T-helper 2 cell treated with Interferon-gamma antibody and Interleukin-4, amounts not matched to agents 5 μg/mL and 100 μg/mL, for 36 hours (primary cell): ENCODE measurements around the gene SEC14L3.

Source experiments
- DNase-seq: peaks from one replicate; pipeline ENCODE4 v3.0.0; 2021; ENCODE audit warnings: low spot score
- H3K27ac Mint-ChIP-seq: one replicate; pipeline ENCODE4 v1.8.0; 2021; ENCODE audit warnings: mild to moderate bottlenecking, mixed read lengths
- H3K27me3 Mint-ChIP-seq: one replicate; pipeline ENCODE4 v1.8.0; 2021; ENCODE audit warnings: low read depth, mixed read lengths
- H3K36me3 Mint-ChIP-seq: one replicate; pipeline ENCODE4 v1.8.0; 2021; ENCODE audit warnings: low read depth, mixed read lengths
- H3K4me1 Mint-ChIP-seq: one replicate; pipeline ENCODE4 v1.8.0; 2021; ENCODE audit warnings: low read depth, mixed read lengths
- H3K4me3 Mint-ChIP-seq: one replicate; pipeline ENCODE4 v1.8.0; 2022; ENCODE audit warnings: mild to moderate bottlenecking, moderate library complexity, mixed read lengths
- H3K9me3 Mint-ChIP-seq: one replicate; pipeline ENCODE4 v1.8.0; 2021; ENCODE audit warnings: mixed read lengths

SEC14L3 gene

GRCh38 chr22:30497466-30498150 lies 25.8 kb upstream of the SEC14L3 start:
- no peak overlapping the region for H3K27ac Mint-ChIP-seq
- peaks cover 5% of the 10 kb centered on the region for H3K27me3 Mint-ChIP-seq
- DNase-seq, result no peak
- no peaks in the 10 kb centered on the region for H3K4me1 Mint-ChIP-seq
- no peaks in the 10 kb centered on the region for H3K9me3 Mint-ChIP-seq
- no peak overlapping the region for H3K4me3 Mint-ChIP-seq
- no peaks in the 10 kb centered on the region for H3K36me3 Mint-ChIP-seq

- H3K4me1 Mint-ChIP-seq, result no peaks in the 10 kb centered on the region
- H3K27ac Mint-ChIP-seq, result no peak overlapping the region
- H3K36me3 Mint-ChIP-seq, result no peaks in the 10 kb centered on the region
- H3K27me3 Mint-ChIP-seq, result peaks cover 5% of the 10 kb centered on the region
- H3K9me3 Mint-ChIP-seq, result no peaks in the 10 kb centered on the region
- no peak overlapping the region for H3K4me3 Mint-ChIP-seq
- DNase-seq, result no peak
Observed at GRCh38 chr22:30495041-30495784, 23.4 kb upstream of the SEC14L3 start.

DNA sequence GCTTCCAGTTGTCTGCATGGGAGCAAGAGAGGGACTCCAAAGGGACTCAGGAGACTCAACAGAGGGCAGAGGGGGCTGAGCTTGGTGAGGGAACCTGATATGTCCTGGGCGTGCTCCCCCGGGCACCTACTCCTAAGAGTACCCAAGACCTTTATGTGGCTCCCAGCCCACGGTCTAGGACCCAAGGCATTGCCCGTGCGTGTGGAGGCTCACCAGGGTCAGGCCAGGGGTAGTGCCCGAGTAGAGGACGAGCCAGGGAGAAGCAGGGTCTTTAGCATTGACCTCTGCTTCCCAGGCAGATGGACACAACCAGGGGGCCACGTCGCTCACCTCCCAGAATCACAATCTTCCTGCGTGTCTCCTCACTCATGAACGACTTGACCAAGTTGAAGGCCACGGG lies 20.3 kb upstream of the SEC14L3 start:
- no peaks in the 10 kb centered on the region for H3K27me3 Mint-ChIP-seq
- no peak overlapping the region for H3K27ac Mint-ChIP-seq
- no peaks in the 10 kb centered on the region for H3K36me3 Mint-ChIP-seq
- no peaks in the 10 kb centered on the region for H3K9me3 Mint-ChIP-seq
- H3K4me1 Mint-ChIP-seq, result no peaks in the 10 kb centered on the region
- no peak overlapping the region for H3K4me3 Mint-ChIP-seq
- no peak for DNase-seq

DNA sequence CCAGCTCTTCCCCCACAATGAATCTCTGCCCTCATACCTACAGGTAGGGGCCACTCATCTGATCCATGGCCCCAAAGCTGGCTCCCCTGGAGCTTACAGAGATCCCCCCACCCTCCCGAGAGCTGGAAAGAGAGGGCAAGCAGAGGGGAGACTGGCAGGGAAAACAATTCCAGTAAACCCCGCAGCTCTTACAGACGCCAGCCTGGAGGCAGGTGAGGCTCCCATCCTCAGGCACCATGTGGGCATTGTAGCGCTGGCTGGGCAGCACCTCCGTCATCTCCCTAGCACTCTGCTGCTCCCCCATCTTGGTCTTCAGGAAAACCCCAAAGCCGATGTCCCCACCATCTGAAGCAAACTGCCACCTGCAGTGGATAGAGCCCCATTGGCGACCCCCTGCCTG lies 19.6 kb upstream of the SEC14L3 start:
- Mint-ChIP-seq H3K36me3 (no peaks in the 10 kb centered on the region), H3K27me3 (no peaks in the 10 kb centered on the region), H3K4me1 (no peaks in the 10 kb centered on the region), H3K9me3 (no peaks in the 10 kb centered on the region), H3K27ac (no peak overlapping the region), H3K4me3 (no peak overlapping the region)
- no peak for DNase-seq

GRCh38 chr22:30490399-30490798 lies 18.6 kb upstream of the SEC14L3 start:
- no peak overlapping the region for H3K4me3 Mint-ChIP-seq
- H3K9me3 Mint-ChIP-seq, result no peaks in the 10 kb centered on the region
- H3K4me1 Mint-ChIP-seq, result no peaks in the 10 kb centered on the region
- H3K36me3 Mint-ChIP-seq, result no peaks in the 10 kb centered on the region
- H3K27ac Mint-ChIP-seq, result no peak overlapping the region
- H3K27me3 Mint-ChIP-seq, result no peaks in the 10 kb centered on the region
- no peak for DNase-seq

GRCh38 chr22:30488121-30488520 lies 16.3 kb upstream of the SEC14L3 start:
- no peaks in the 10 kb centered on the region for H3K36me3 Mint-ChIP-seq
- no peaks in the 10 kb centered on the region for H3K9me3 Mint-ChIP-seq
- no peak overlapping the region for H3K27ac Mint-ChIP-seq
- no peaks in the 10 kb centered on the region for H3K4me1 Mint-ChIP-seq
- H3K4me3 Mint-ChIP-seq, result no peak overlapping the region
- peaks cover under 1% of the 10 kb centered on the region for H3K27me3 Mint-ChIP-seq
- DNase-seq, result no peak

- H3K27ac Mint-ChIP-seq, result no peak overlapping the region
- DNase-seq, result no peak
- peaks cover 3% of the 10 kb centered on the region for H3K27me3 Mint-ChIP-seq
- H3K36me3 Mint-ChIP-seq, result no peaks in the 10 kb centered on the region
- no peaks in the 10 kb centered on the region for H3K9me3 Mint-ChIP-seq
- no peaks in the 10 kb centered on the region for H3K4me1 Mint-ChIP-seq
- H3K4me3 Mint-ChIP-seq, result no peak overlapping the region
Observed at GRCh38 chr22:30486661-30487115, 14.9 kb upstream of the SEC14L3 start.

GRCh38 chr22:30486118-30486517 lies 14.3 kb upstream of the SEC14L3 start:
- no peak for DNase-seq
- Mint-ChIP-seq H3K36me3 (no peaks in the 10 kb centered on the region), H3K27me3 (peaks cover 3% of the 10 kb centered on the region), H3K9me3 (no peaks in the 10 kb centered on the region), H3K27ac (no peak overlapping the region), H3K4me3 (no peak overlapping the region), H3K4me1 (no peaks in the 10 kb centered on the region)

- no peak overlapping the region for H3K27ac Mint-ChIP-seq
Observed at GRCh38 chr22:30485362-30485988, 13.7 kb upstream of the SEC14L3 start.

GRCh38 chr22:30483169-30483568 lies 11.4 kb upstream of the SEC14L3 start:
- H3K4me3 Mint-ChIP-seq, result no peak overlapping the region
- H3K36me3 Mint-ChIP-seq, result no peaks in the 10 kb centered on the region
- DNase-seq, result no peak
- no peaks in the 10 kb centered on the region for H3K4me1 Mint-ChIP-seq
- no peak overlapping the region for H3K27ac Mint-ChIP-seq
- peaks cover 3% of the 10 kb centered on the region for H3K27me3 Mint-ChIP-seq
- no peaks in the 10 kb centered on the region for H3K9me3 Mint-ChIP-seq

More at GRCh38 chr22:30485362-30485988, 13.7 kb upstream of the SEC14L3 start:
- no peaks in the 10 kb centered on the region for H3K36me3 Mint-ChIP-seq
- H3K9me3 Mint-ChIP-seq, result no peaks in the 10 kb centered on the region
- no peaks in the 10 kb centered on the region for H3K4me1 Mint-ChIP-seq
- no peak overlapping the region for H3K4me3 Mint-ChIP-seq
- H3K27me3 Mint-ChIP-seq, result peaks cover 3% of the 10 kb centered on the region
- DNase-seq, result peak; percentile 69

DNA sequence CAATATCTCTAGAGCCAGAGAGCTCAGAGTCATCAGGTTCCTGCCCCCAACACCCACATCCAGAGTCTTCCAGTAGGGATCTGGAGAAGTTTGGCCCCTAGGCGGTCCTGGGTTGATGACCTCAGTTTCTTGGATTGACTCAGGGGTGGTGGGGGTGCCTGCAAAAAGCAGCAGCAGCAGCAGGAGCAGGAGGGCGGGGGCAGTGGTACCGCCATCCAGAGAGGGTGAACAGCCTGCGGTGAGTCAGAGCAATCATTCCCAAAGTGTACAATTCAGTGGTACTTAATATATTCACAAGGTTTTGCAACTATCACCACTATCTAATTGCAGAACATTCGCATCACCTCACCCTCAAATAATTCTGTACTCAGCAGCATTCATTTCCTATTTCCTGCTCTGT lies 9.9 kb upstream of the SEC14L3 start:
- H3K9me3 Mint-ChIP-seq, result no peaks in the 10 kb centered on the region
- peaks cover 3% of the 10 kb centered on the region for H3K27me3 Mint-ChIP-seq
- no peak overlapping the region for H3K4me3 Mint-ChIP-seq
- H3K4me1 Mint-ChIP-seq, result no peaks in the 10 kb centered on the region
- H3K27ac Mint-ChIP-seq, result no peak overlapping the region
- H3K36me3 Mint-ChIP-seq, result no peaks in the 10 kb centered on the region
- DNase-seq, result no peak

DNA sequence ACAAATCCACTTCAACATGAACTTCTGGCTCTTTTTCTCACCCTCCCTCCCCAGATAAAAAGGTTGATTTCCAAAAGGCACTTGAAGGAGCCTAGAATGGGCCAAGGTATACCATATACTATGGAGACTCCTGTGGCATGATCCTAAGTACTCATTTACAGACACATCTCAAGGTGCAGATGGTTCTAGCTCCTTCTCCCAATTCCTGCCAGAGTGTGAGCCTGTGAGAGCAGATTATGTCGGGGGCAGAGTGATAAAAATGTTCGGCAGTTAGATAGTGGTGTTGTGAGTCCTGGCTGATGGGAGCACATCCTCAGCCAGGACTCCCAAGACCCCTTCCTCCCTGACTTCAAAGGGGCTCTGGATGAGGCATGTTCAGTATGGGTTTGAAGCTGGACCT lies 8.2 kb upstream of the SEC14L3 start:
- H3K27me3 Mint-ChIP-seq, result peaks cover 10% of the 10 kb centered on the region
- DNase-seq, result no peak
- no peaks in the 10 kb centered on the region for H3K4me1 Mint-ChIP-seq
- H3K27ac Mint-ChIP-seq, result no peak overlapping the region
- H3K9me3 Mint-ChIP-seq, result no peaks in the 10 kb centered on the region
- H3K36me3 Mint-ChIP-seq, result no peaks in the 10 kb centered on the region
- H3K4me3 Mint-ChIP-seq, result no peak overlapping the region

DNA sequence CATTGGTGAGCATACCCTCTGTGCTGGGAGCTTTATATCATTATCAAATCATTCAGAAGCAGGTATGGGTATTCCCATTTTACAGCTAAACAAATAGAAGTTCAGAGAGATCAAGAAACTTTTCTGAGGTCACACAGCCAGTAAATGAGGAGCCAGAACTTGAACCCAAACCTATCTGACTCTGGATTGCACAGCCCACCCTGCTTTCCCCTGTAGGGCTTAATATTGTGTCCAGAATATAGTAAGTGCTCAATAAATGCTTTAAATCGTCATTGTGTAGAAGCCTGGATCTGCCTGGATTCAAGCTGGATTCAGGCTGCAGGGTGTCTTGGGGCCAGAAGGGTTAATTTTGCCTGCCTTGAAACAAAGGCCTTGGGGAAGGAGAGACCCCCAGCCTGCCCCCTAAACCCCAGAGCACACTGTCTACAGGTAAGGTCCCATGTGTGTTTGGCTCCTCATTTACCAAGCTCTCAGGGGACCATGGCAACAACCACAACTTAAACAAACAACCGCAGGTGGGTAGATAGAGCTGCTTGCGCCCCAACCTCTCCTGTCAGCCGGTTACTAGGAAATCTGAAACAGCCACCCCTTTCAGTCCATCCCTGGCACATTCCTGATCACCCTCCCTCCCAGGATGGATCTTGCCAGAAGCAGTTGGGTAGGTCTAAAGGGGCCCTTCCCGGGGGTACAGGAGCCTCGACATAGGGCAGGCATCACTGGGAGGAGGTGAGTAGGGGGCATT lies 3.0 kb upstream of the SEC14L3 start:
- Mint-ChIP-seq H3K4me1 (peaks cover 6% of the 10 kb centered on the region), H3K27ac (no peak overlapping the region), H3K27me3 (peaks cover 12% of the 10 kb centered on the region), H3K4me3 (no peak overlapping the region), H3K9me3 (no peaks in the 10 kb centered on the region), H3K36me3 (no peaks in the 10 kb centered on the region)
- DNase-seq, result no peak

DNA sequence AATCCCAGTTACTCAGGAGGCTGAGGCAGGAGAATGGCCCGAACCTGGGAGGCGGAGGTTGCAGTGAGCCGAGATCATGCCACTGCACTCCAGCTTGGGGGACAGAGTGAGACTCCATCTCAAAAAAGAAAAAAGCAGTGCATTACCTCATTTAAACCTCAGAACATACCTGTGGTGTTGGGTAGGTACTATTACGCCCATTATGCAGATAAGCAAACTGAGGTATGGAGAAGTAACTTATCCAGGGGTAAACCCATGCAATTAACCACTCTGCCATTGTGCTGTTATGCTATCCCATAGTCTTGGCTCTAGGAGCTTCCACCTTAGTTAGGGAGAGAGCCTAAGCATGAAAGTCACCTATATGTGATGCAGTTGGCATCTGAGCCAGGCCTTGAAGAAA lies 2.3 kb upstream of the SEC14L3 start:
- H3K4me3 Mint-ChIP-seq, result no peak overlapping the region
- H3K9me3 Mint-ChIP-seq, result no peaks in the 10 kb centered on the region
- H3K36me3 Mint-ChIP-seq, result no peaks in the 10 kb centered on the region
- no peak overlapping the region for H3K27ac Mint-ChIP-seq
- DNase-seq, result no peak
- peaks cover 6% of the 10 kb centered on the region for H3K4me1 Mint-ChIP-seq
- H3K27me3 Mint-ChIP-seq, result peaks cover 12% of the 10 kb centered on the region
